ENCODE measurements around the gene KHK.

The KHK gene

DNA sequence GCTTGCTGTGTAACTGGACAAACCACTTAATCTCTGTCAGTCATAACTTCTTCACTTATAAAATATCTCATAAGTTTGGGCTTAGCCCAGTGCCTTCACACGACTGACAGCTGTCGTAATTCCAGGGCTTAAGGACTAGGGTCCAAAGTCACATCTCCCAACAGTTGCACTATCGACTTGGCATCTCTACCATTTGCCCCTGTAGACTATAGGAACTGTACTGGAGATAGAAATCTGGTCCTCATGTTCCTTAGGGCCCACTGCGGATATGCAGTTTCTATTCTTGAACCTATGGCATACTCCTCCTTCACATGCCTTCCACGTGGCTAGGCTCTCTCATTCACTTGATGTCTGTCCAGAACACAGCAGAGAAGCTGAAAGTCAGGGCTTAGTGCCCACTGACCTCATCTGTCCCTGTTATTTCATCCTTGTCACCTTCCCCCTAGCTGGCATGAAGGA, 39.7 kb downstream of the KHK start:
- no peak for DNase-seq (ENCODE audit: low read depth, low spot score)

GRCh38 chr2:27127883-27128667, 41.5 kb downstream of the KHK start:
- no peak for DNase-seq (ENCODE audit: low read depth, low spot score)

DNA sequence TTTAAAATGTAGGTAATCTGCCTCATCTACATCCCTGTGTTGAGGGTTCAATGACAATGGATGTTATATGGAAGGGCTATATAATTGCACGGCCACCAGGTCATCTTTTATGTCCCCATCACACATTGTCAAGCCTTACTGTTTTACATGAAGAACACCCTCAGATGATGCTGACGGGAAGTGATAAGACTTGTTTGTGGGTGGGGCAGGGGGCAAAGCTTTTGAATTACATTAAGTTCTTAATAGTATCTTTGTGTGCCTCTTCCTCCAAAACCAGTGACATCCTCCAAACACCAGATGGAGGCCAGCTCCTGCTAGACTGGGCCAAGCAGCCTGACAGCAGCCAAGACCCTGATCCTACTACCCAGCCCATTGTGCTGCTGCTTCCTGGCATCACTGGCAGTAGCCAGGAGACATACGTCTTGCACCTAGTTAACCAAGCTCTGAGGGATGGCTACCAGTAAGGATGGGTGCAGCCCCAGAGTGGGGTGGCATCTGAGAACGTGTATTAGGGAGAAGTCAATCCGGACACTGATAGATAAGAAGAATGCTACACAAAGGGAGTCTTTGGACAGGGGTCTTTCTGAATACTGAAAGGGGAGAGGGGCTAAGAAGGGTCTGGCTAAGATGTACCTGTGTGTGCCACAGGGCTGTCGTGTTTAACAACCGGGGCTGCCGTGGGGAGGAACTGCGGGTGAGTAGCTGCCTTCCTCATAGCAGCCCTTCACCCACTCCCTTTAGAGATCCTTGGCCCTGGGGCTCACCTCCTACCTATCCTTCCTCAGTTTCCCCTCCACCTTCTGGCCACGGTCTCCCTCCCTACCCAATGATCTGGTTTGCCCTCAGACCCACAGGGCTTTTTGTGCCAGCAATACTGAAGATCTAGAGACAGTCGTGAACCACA, 42.3 kb downstream of the KHK start:
- DNase-seq (ENCODE audit: low read depth, low spot score): no peak

GRCh38 chr2:27130396-27130795, 43.8 kb downstream of the KHK start:
- DNase-seq (ENCODE audit: low read depth, low spot score): no peak

- no peak for DNase-seq (ENCODE audit: low read depth, low spot score)
These were observed 44.9 kb downstream of the KHK start for GRCh38 chr2:27131429-27131828.

- no peak for DNase-seq (ENCODE audit: low read depth, low spot score)
These were observed 46.8 kb downstream of the KHK start for GRCh38 chr2:27133195-27133875.

- DNase-seq (ENCODE audit: low read depth, low spot score): peak; percentile 96
These were observed 47.6 kb downstream of the KHK start, which contains the start of gene PREB for GRCh38 chr2:27133905-27134780. Gene PREB, minus strand, starts transcription at chr2:27134636. Its CDS starts 215 bp downstream, at chr2:27134421.

DNA sequence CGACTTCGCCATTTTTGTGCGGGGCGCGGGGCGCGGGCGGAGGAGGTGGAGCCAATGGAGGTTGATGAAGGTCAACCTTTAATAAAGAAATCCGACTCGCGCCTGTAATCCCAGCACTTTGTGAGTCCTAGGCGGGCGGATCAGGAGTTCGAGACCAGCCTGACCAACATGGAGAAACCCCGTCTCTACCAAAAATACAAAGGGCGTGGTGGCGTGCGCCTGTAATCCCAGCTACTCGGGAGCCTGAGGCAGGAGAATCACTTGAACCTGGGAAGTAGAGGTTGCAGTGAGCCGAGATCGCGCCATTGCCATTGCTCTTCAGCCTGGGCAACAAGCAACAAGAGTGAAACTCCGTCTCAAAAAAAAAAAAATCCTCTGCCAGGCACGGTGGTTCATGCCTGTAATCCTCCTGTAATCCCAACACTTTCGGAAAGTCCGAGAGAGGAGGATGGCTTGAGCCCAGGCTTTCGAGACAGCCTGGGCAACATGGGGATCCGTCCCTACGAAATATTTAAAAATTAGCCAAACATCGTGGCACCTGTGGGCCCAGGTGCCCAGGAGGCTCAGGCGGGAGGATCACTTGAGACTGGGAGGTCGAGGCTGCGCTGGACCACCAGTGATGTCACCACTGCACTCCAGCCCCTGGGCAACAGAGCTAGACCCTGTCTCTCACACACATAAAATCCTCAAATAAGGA, 48.4 kb downstream of the KHK start:
- DNase-seq (ENCODE audit: low read depth, low spot score): no peak

DNA sequence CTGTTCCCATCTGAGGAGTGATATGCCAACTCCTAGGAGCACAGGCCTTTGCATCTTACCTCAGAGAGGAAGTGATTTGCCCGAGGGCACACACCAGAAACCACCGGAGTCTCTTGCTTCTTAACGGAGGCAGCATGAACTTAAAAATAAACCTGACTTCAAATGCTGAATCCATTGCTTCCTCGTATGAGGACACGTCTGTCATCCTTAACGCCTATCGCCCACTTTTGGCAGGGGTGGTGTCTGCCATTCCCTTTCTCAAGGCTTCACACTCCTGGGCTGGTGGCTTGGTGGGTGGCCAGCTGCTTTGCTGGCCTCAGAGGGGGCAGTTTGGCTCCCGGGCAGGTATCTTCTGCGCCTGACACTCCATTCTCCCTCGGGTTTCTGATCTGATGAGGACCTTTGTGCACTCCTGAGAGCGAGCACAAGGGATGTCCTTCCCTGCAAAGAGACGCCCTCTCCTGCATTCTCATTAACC, 48.9 kb downstream of the KHK start:
- no peak for DNase-seq (ENCODE audit: low read depth, low spot score)

- DNase-seq (ENCODE audit: low read depth, low spot score): no peak
These were observed 50.2 kb downstream of the KHK start for GRCh38 chr2:27136751-27137150.

- DNase-seq (ENCODE audit: low read depth, low spot score): no peak
These were observed 50.9 kb downstream of the KHK start for GRCh38 chr2:27137322-27137935.

DNA sequence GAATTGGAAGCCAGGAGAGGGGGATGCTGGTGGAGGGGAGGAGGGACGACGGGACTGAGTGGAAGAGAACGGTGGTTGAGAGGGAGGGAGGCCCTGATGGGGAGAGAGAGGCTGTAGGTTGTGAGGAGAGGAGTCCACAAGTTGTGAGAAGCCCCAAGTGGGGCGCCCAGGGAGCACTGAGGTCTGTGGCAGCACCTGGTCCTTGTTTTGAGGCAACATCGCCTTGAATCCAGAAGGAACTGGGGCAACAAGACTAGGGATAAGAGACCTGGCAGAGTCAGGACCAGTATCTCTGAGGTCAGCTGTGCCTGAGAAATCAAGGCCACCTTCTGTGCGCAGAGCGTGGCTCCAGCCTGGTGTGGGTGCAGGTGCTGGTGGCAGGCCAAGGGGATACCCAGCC, 51.5 kb downstream of the KHK start:
- no peak for DNase-seq (ENCODE audit: low read depth, low spot score)

- no peak for DNase-seq (ENCODE audit: low read depth, low spot score)
These were observed 52.7 kb downstream of the KHK start, which contains the start of gene PRR30 for GRCh38 chr2:27139310-27139709. Gene PRR30, minus strand, starts transcription at chr2:27139410. Its CDS starts 1,081 bp downstream, at chr2:27138329.

GRCh38 chr2:27143285-27143684, 56.7 kb downstream of the KHK start:
- DNase-seq (ENCODE audit: low read depth, low spot score): no peak

GRCh38 chr2:27145682-27146081, 59.1 kb downstream of the KHK start:
- DNase-seq (ENCODE audit: low read depth, low spot score): no peak

DNA sequence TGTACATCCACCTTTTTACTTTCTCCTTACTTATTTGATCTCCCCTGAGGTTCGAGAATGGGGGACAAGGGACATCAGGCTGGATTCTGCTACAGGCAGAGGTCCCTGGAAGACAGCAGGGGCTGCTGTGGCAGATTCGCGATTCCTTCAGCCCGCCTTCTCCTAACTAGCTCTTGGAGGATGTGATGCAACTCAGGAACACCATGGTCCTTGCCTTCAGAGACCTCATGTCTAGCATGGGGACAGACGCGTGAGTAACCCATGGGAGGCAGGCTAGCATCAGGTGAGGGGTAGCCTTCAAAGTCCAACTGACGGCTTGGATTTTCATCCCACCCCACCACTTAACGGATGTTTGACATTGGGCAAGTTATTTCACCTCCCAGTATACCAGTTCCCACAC, 61.4 kb downstream of the KHK start:
- DNase-seq (ENCODE audit: low read depth, low spot score): no peak

GRCh38 chr2:27148801-27149439, 62.3 kb downstream of the KHK start, which contains the start of gene TCF23:
Gene TCF23, plus strand, starts transcription at chr2:27149004. Its CDS starts 130 bp downstream, at chr2:27149134.
- no peak for DNase-seq (ENCODE audit: low read depth, low spot score)

- no peak for DNase-seq (ENCODE audit: low read depth, low spot score)
These were observed 63.2 kb downstream of the KHK start for GRCh38 chr2:27149570-27150405.
